ENCODE results near the gene SETD1B. TPM values are rescaled to one million over a fixed set of nuclear protein-coding genes. Genes with fewer than 3 reads are reported as not detected.

Gene SETD1B
- total RNA-seq, 6 donors from 2014 or later: 9.3 to 47.1 (median 20.4) TPM

DNA sequence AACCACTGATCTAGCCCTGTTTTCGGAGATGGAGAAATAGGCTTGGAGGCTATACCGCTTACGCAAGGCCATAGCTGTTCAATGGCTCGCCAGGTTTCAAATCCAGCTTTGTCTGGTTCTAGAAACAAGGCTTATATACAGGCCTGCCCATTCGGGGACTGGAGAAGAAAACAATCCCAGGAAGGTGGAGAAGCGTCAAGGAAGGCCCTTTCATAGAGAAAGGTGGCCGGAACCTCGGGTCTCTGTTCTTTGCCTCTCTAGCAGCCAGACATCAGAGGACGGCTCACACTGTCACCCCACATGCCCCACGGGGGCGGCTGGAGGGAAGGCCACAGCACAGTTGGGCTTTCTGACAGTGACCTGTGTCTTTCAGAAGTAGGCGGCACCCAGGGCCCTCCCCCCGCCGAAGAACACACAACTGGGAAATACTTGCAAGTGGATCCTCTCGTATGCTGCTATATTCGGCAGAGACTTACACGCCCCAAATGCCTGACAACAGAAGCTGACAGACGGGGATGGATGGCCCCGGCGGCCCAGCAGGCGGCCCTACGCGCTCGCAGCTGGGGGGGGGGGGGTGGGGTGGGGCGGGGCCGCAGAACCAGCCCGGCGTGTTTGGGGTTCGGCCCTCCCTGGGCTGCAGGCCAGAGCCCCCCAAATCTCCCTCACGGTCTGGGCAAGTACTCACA, 4.5 kb upstream of the SETD1B start:
- 7 to 17% methylated on average over 11 to 17 of the region's 30 CpGs for WGBS, 2 donors
- Histone ChIP-seq H3K4me1 (peaks cover 50 to 56% (median 52%) of the 10 kb centered on the region in 4 donors), H3K4me3 (peak overlapping the region; percentile 23 to 85 (median 72)), H3K36me3 (peaks cover 0 to 13% (median 11%) of the 10 kb centered on the region in 4 donors), H3K9me3 (no peaks in the 10 kb centered on the region), H3K27me3 (no peaks in the 10 kb centered on the region), H3K27ac (peak overlapping the region; percentile 96 to 100 (median 98))
- peak; percentile 28 to 32 for ATAC-seq (ENCODE audit: low FRiP score in 2 of 2)
- TF ChIP-seq POLR2A (IDR thresholded peaks at IDR 0.05) (no peak), CTCF (IDR thresholded peaks at IDR 0.05) (peak in 1 of 6 experiments; percentile 11), POLR2AphosphoS5 (IDR thresholded peaks at IDR 0.05) (peak in 1 of 2 donors; percentile 42), EP300 (IDR thresholded peaks at IDR 0.05) (no peak)
- DNase-seq: peak; percentile 83 to 87

DNA sequence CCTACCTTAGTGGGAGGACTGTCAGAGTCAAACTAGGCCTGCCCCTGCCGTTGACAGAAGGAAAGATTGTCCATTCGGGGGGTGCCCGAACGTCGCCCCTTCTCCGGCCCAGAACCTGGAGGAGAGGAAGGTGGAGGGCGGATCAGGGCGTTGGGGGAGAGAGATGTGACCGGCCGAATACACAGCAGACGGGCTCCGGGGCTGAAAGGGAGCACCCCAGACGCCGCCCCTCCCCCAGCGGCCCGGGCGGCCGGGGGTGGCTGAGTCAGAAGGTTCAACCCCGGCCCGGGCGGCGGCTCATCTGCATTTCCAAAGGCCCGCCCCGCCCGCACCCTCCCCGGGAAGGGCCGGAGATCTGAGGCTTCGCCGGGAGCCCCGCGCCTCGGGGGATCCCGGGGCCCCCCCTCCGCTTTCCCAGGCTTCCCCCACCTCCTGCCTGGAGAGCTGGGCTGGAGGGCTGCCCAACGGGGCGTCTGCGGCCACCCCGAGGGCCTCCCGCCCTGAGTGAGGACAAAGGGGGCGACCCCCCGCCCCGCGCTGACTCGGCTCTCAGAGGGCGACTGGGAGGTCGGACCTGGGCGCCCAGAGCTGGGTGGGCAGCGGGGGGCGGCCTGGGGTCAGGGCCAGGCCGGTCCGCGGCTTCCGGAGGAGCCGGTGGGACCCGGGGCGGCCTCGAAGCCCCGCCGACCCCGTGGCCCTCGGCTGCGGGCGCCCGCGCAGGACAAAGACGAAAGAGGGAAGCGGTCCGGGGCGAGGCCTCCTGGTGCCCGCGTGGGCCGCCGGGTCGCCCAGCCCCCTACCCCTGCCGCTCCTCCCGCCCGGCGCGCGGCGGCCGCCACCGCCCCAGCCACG, 3.7 kb upstream of the SETD1B start:
- Histone ChIP-seq H3K27ac (peak overlapping the region; percentile 96 to 100 (median 98)), H3K9me3 (no peaks in the 10 kb centered on the region), H3K4me3 (peak overlapping the region; percentile 23 to 85 (median 72)), H3K36me3 (peaks cover 0 to 13% (median 11%) of the 10 kb centered on the region in 4 donors), H3K27me3 (no peaks in the 10 kb centered on the region), H3K4me1 (peaks cover 42 to 49% (median 44%) of the 10 kb centered on the region in 4 donors)
- DNase-seq: peak; percentile 93 to 97
- WGBS, 2 donors: 0 to 1% methylated on average over 9 to 16 of the region's 84 CpGs
- ATAC-seq (ENCODE audit: low FRiP score in 2 of 2): peak; percentile 69 to 82
- TF ChIP-seq POLR2A (IDR thresholded peaks at IDR 0.05): peak; percentile 35 to 89 (median 81)
- no peak for TF ChIP-seq CTCF (IDR thresholded peaks at IDR 0.05)
- TF ChIP-seq POLR2AphosphoS5 (IDR thresholded peaks at IDR 0.05): peak; percentile 65 to 76
- TF ChIP-seq EP300 (IDR thresholded peaks at IDR 0.05): no peak

DNA sequence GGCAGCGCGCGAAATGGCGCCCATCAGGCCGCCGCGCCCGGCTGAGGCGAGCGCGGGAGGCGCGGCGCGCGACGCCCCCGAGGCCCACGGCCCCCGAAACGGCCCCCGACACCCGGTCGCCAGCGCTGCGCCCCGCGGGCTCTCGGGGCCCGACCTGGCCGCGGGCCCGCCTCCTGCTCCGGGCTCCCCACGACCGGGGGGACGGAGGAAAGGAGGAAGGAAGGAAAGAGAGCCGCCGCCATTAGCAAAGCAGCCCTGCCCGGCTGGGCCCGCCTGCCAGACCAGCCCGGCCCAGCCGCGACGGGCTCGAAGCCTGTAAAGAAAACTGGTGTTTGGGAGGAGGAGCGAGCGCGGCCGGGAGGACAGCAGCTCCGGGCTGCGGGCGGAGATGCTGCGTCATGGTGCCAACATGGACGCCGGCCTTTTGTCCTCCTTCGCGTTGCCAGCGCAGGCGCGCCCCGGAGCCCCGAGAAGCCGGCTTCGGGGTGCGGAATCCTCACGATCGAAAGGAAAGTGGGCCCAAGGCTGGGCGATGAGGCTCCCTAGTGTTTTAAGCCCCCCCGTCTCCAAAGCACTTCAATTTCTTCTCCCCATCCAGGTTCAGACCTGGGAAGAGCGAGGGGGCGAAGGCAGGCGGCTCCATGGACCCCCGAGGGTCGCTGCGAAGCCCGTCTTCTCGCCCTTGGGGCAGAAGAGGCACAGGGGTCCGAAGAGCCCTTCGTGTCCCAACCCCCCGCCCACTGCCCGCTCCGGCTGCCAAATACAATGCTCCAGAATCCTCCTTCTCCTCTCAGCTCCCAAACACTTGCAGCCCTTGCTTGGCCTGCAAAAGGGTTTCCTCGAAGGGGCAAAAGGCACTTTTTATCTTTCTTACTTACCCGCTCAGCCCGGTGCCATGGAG, 2.9 kb upstream of the SETD1B start:
- peaks cover 39 to 49% (median 42%) of the 10 kb centered on the region in 4 donors for H3K4me1 ChIP-seq
- no peaks in the 10 kb centered on the region for H3K9me3 ChIP-seq
- H3K36me3 ChIP-seq: peaks cover 0 to 7% (median 5%) of the 10 kb centered on the region in 4 donors
- H3K27ac ChIP-seq: peak overlapping the region; percentile 96 to 100 (median 98)
- H3K27me3 ChIP-seq: no peaks in the 10 kb centered on the region
- peak in 1 of 2 donors; percentile 11 for ATAC-seq (ENCODE audit: low FRiP score in 2 of 2)
- H3K4me3 ChIP-seq: peak overlapping the region; percentile 45 to 85 (median 72)
- TF ChIP-seq EP300 (IDR thresholded peaks at IDR 0.05) (no peak), CTCF (IDR thresholded peaks at IDR 0.05) (peak in 1 of 6 experiments; percentile 5), POLR2AphosphoS5 (IDR thresholded peaks at IDR 0.05) (peak; percentile 42 to 49), POLR2A (IDR thresholded peaks at IDR 0.05) (peak in 2 of 4 donors; percentile 11 to 26)
- WGBS, 2 donors: 0 to 1% methylated on average over 18 to 31 of the region's 86 CpGs
- peak; percentile 71 to 93 for DNase-seq
